CD4-positive, alpha-beta T cell treated with Interleukin-12 subunit alpha and Interleukin-12 subunit beta, for 1 hour (primary cell): ENCODE results near the gene ENAH.
"Not testable (repeated sequence)": the region's sequence is repeated elsewhere in the genome, so short reads cannot be mapped to it uniquely, and the experiment has no call there.

ENCODE experiments used
- DNase-seq: peaks from one replicate; pipeline ENCODE4 v3.0.0-alpha.2; 2020

The ENAH gene

GRCh38 chr1:225485226-225485625 is 167.7 kb downstream of the ENAH start:
- DNase-seq, result no peak

- no peak for DNase-seq
These were observed 168.2 kb downstream of the ENAH start for GRCh38 chr1:225484657-225485214.

- DNase-seq, result no peak
These were observed 168.9 kb downstream of the ENAH start for GRCh38 chr1:225483818-225484656.

GRCh38 chr1:225482421-225482950 is 170.4 kb downstream of the ENAH start:
- DNase-seq, result no peak

- no peak for DNase-seq
These were observed 171.2 kb downstream of the ENAH start for GRCh38 chr1:225481738-225482137.

GRCh38 chr1:225480825-225481434 is 172.0 kb downstream of the ENAH start:
- peak; percentile 49 for DNase-seq

- DNase-seq, result no peak
These were observed 172.8 kb downstream of the ENAH start for GRCh38 chr1:225479996-225480720.

- DNase-seq, result no peak
These were observed 173.6 kb downstream of the ENAH start for GRCh38 chr1:225479341-225479740.

- no peak for DNase-seq
These were observed 175.5 kb downstream of the ENAH start for GRCh38 chr1:225477296-225477911.

- DNase-seq, result no peak
These were observed 176.4 kb downstream of the ENAH start for GRCh38 chr1:225476538-225476988.

- no peak for DNase-seq
These were observed 176.8 kb downstream of the ENAH start for GRCh38 chr1:225476100-225476511.

GRCh38 chr1:225474986-225475820 is 177.7 kb downstream of the ENAH start:
- peak; percentile 73 for DNase-seq

- no peak for DNase-seq
These were observed 178.4 kb downstream of the ENAH start for GRCh38 chr1:225474439-225474985.

- not testable (repeated sequence) for DNase-seq
These were observed 179.1 kb downstream of the ENAH start for GRCh38 chr1:225473676-225474438.

- peak; percentile 52 for DNase-seq
These were observed 179.7 kb downstream of the ENAH start for GRCh38 chr1:225473266-225473665.

GRCh38 chr1:225471453-225472301 is 181.2 kb downstream of the ENAH start:
- DNase-seq, result no peak

- DNase-seq, result no peak
These were observed 181.8 kb downstream of the ENAH start for GRCh38 chr1:225471109-225471452.

- DNase-seq, result no peak
These were observed 182.5 kb downstream of the ENAH start for GRCh38 chr1:225470211-225471108.

GRCh38 chr1:225469051-225469450 is 183.9 kb downstream of the ENAH start:
- DNase-seq, result no peak
